H1 (cell line): Measurements from ENCODE around the gene ARMC10.

Source experiments
- CBX5 ChIP-seq: fragments of 300-800, 300-1000 bp; sonication (generic); IDR thresholded peaks from 2 replicates; pipeline ENCODE4 v1.7.1; 2016; ENCODE audit warnings: antibody characterized with exemption, low read length, low read depth
- POLR2A ChIP-seq, 2 experiments: IDR thresholded peaks; 1 replicate in 1 of 2; 2 replicates in 1 of 2; pipeline ENCODE4 v1.6.1; 2011; ENCODE audit warnings: low read depth in 2 of 2, low read length in 2 of 2, mild to moderate bottlenecking in 2 of 2; ENCODE audit errors: control extremely low read depth in 1 of 2
- RAD21 ChIP-seq, 2 experiments: IDR thresholded peaks in 1 of 2; conservative IDR thresholded peaks in 1 of 2; 2 replicates each; pipeline ENCODE4 v1.6.1; 2011; ENCODE audit warnings: low read depth in 2 of 2, low read length in 2 of 2, improper control_type of control experiment in 1 of 2, inconsistent platforms in 1 of 2, mild to moderate bottlenecking in 1 of 2, moderate library complexity in 1 of 2
- SIX5 ChIP-seq: IDR thresholded peaks from 2 replicates; pipeline ENCODE4 v1.6.1; 2011; ENCODE audit warnings: mild to moderate bottlenecking, low read depth, low read length
- SP1 ChIP-seq: IDR thresholded peaks from 2 replicates; pipeline ENCODE4 v1.6.1; 2011; ENCODE audit warnings: low read depth, low read length
- TAF1 ChIP-seq: IDR thresholded peaks from 2 replicates; pipeline ENCODE4 v1.6.1; 2011; ENCODE audit warnings: mild to moderate bottlenecking, low read depth, low read length
- YY1 ChIP-seq: IDR thresholded peaks from 2 replicates; pipeline ENCODE4 v1.6.1; 2011; ENCODE audit warnings: low read depth, mild to moderate bottlenecking, low read length
- TF ChIP-seq, protein P1 (sequence below), 3 experiments: IDR thresholded peaks; 1 replicate in 2 of 3; 2 replicates in 1 of 3; pipeline versions ENCODE4 v1.5.1 to v1.6.1; 2011; ENCODE audit warnings: low read length in 3 of 3, mild to moderate bottlenecking in 3 of 3, inconsistent platforms in 2 of 3, low read depth in 1 of 3, moderate library complexity in 1 of 3; ENCODE audit not compliant: insufficient read depth in 1 of 3; ENCODE audit errors: control extremely low read depth in 1 of 3

DNA sequence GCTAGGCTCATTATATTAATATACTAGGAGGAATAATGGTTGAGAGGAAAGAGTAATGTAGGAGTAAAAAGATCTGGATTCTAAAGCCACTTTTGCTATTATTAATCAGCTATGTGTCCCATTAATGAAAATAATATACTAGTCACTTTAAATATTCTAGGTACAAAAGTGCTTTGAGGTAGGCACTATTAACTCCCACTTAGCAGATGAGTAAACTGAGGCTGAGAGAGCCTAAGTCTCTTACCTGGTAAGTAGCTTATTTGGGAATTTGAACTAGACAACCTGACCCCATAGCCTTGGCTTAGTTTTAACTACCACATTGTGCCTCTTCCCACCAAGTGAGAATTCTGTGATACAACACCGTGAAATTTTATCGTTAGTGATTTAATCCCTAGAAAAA, 6.0 kb downstream of the ARMC10 start:
- TF ChIP-seq SIX5 (no peak), POLR2A (IDR thresholded peaks at IDR 0.05; ENCODE audit: control extremely low read depth in 1 of 2, low read depth in 2 of 2, low read length in 2 of 2) (no peak), TAF1 (no peak), CBX5 (no peak), SP1 (no peak), YY1 (no peak), RAD21 (IDR thresholded peaks at IDR 0.05 in 1 of 2, conservative IDR thresholded peaks at IDR 0.05 in 1 of 2; ENCODE audit: low read depth in 2 of 2, low read length in 2 of 2) (no peak)
- TF ChIP-seq, protein P1, sequence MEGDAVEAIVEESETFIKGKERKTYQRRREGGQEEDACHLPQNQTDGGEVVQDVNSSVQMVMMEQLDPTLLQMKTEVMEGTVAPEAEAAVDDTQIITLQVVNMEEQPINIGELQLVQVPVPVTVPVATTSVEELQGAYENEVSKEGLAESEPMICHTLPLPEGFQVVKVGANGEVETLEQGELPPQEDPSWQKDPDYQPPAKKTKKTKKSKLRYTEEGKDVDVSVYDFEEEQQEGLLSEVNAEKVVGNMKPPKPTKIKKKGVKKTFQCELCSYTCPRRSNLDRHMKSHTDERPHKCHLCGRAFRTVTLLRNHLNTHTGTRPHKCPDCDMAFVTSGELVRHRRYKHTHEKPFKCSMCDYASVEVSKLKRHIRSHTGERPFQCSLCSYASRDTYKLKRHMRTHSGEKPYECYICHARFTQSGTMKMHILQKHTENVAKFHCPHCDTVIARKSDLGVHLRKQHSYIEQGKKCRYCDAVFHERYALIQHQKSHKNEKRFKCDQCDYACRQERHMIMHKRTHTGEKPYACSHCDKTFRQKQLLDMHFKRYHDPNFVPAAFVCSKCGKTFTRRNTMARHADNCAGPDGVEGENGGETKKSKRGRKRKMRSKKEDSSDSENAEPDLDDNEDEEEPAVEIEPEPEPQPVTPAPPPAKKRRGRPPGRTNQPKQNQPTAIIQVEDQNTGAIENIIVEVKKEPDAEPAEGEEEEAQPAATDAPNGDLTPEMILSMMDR (IDR thresholded peaks at IDR 0.05; ENCODE audit: control extremely low read depth in 1 of 3, insufficient read depth in 1 of 3, low read depth in 1 of 3, low read length in 3 of 3), result no peak
